Large intestine (tissue), 3 donors: ENCODE results near the gene ANKK1. TPM values are rescaled to one million over a fixed set of nuclear protein-coding genes. Genes with fewer than 3 reads are reported as not detected.

Experiments
- DNase-seq, 2 donors: peaks; one replicate each; pipeline versions ENCODE4 v3.0.0 to v3.0.0-alpha.2; 2013
- H3K27ac ChIP-seq: one replicate; pipeline ENCODE4 v1.5.1; 2013; ENCODE audit warnings: low read length
- H3K27me3 ChIP-seq: 2 replicates; pipeline ENCODE4 v1.6.1; 2013; ENCODE audit warnings: low read length; ENCODE audit not compliant: control insufficient read depth, insufficient read depth
- H3K36me3 ChIP-seq: 2 replicates; pipeline ENCODE4 v1.6.1; 2013; ENCODE audit warnings: low read length; ENCODE audit not compliant: control insufficient read depth, insufficient read depth
- H3K4me1 ChIP-seq: one replicate; pipeline ENCODE4 v1.6.1; 2013; ENCODE audit warnings: low read length; ENCODE audit not compliant: control insufficient read depth, insufficient read depth
- H3K4me3 ChIP-seq: one replicate; pipeline ENCODE4 v1.5.1; 2013; ENCODE audit warnings: low read length
- H3K9me3 ChIP-seq: one replicate; pipeline ENCODE4 v1.6.1; 2013; ENCODE audit warnings: mild to moderate bottlenecking, low read depth, low read length, moderate library complexity; ENCODE audit not compliant: control insufficient read depth
- WGBS: methylation state at CpG from one replicate; pipeline ENCODE4 v1.1.5; 2013; ENCODE audit warnings: low lambda C conversion rate; ENCODE audit not compliant: insufficient coverage; 5-methylcytosine and 5-hydroxymethylcytosine counted together
- polyA plus RNA-seq: library from polyadenylated mRNA; unstranded; fragments of 120-200 nt; gene quantifications from one replicate; pipeline ENCODE4 v1.2.1, GENCODE V29; 2013

Gene ANKK1
- polyA plus RNA-seq, 1 donor: 0.27 TPM

DNA sequence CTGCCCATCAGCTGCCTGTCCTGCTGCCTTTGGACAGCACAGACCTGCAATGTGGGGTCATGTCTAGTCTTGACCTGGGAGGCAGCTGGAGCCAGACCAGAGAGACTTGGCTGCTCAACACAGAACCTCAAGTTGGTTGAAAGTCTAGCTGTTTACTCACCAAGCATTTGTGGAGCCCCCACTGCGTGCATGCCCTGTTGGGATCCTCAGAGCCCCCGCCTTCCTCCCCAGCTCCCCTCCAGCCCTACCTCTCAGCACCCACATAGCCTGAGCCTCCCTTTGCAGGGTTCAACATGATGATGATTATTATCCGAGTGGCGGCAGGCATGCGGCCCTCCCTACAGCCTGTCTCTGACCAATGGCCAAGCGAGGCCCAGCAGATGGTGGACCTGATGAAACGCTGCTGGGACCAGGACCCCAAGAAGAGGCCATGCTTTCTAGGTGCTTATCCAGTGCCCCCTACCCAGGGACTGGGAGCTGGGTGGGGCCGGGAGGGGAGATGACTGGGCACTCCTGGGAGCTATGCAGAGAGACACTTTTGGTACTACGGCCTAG lies 8.3 kb downstream of the ANKK1 start:
- Histone ChIP-seq H3K36me3 (no peaks in the 10 kb centered on the region), H3K9me3 (no peaks in the 10 kb centered on the region)
- WGBS: no CpG with 5 or more reads among the region's 9 CpGs

DNA sequence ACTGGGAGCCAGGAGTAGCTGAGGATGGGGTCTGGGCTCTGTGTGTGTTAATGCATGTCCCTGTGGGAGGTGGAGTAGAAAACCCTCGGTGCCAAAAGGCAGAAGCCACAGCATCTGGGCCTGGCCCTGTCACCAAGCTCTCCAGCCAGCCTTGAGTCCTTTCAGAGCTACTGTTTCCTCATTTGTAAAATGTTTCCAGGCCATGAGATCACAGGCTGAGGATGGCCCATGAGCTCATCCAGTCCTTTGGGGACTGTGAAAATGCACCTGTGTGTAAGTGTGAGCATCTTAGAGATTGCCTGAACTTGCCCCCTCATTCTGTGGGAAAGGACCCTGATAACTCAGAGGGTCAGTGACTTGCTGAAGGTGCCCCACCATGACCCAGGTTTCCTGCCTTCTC lies 9.1 kb downstream of the ANKK1 start:
- no peaks in the 10 kb centered on the region for H3K36me3 ChIP-seq
- H3K27me3 ChIP-seq: no peaks in the 10 kb centered on the region
- no peak overlapping the region for H3K27ac ChIP-seq
- no peak for DNase-seq
- H3K4me1 ChIP-seq: no peaks in the 10 kb centered on the region
- WGBS: no CpG with 5 or more reads among the region's 1 CpG
- H3K9me3 ChIP-seq: no peaks in the 10 kb centered on the region
- H3K4me3 ChIP-seq: no peak overlapping the region

More for the DNA sequence above, 8.3 kb downstream of the ANKK1 start:
- H3K27me3 ChIP-seq: no peaks in the 10 kb centered on the region
- DNase-seq: no peak
- H3K4me1 ChIP-seq: no peaks in the 10 kb centered on the region
- H3K27ac ChIP-seq: no peak overlapping the region
- no peak overlapping the region for H3K4me3 ChIP-seq

DNA sequence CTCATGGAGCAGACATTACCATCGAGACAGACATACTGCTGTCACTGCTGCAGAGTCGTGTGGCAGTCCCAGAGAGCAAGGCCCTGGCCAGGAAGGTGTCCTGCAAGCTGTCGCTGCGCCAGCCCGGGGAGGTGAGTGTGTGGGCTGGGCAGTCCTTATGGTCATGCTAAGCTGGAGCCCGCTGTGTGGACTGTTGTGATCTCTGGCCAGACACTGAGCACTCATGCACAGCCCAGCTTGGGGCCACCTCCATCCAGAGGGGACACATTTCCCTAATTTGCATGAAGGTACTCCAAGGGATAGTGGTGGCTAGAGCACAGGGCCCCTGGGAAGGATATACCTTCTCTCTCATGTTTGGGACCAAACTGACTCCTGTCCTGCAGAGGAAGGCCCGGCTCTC lies 9.6 kb downstream of the ANKK1 start:
- Histone ChIP-seq H3K27ac (no peak overlapping the region), H3K4me3 (no peak overlapping the region), H3K27me3 (no peaks in the 10 kb centered on the region), H3K36me3 (no peaks in the 10 kb centered on the region), H3K4me1 (no peaks in the 10 kb centered on the region), H3K9me3 (no peaks in the 10 kb centered on the region)
- whole genome bisulfite sequencing: no CpG with 5 or more reads among the region's 7 CpGs
- no peak for DNase-seq

DNA sequence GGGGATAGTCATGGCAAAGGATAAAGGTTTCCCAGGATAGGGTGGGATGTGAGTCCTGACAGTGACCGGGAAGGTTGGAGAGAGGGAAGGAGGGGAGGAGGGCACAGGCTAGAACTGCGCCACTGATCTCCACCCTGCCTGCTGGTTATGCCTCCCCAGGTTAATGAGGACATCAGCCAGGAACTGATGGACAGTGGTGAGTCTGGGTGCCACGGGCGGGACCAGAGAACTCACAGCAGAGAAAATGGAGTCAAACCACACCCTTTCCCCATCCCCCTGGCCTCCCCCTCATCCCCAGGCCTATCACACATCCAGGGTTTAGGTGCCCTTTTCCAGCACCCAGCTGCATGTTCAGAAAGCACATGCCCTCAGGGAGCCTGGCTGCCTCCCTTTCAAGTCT lies 10.2 kb downstream of the ANKK1 start:
- no peak overlapping the region for H3K4me3 ChIP-seq
- no peak for DNase-seq
- WGBS: no CpG with 5 or more reads among the region's 4 CpGs
- H3K9me3 ChIP-seq: no peaks in the 10 kb centered on the region
- H3K4me1 ChIP-seq: no peaks in the 10 kb centered on the region
- H3K36me3 ChIP-seq: no peaks in the 10 kb centered on the region
- no peaks in the 10 kb centered on the region for H3K27me3 ChIP-seq
- H3K27ac ChIP-seq: no peak overlapping the region

DNA sequence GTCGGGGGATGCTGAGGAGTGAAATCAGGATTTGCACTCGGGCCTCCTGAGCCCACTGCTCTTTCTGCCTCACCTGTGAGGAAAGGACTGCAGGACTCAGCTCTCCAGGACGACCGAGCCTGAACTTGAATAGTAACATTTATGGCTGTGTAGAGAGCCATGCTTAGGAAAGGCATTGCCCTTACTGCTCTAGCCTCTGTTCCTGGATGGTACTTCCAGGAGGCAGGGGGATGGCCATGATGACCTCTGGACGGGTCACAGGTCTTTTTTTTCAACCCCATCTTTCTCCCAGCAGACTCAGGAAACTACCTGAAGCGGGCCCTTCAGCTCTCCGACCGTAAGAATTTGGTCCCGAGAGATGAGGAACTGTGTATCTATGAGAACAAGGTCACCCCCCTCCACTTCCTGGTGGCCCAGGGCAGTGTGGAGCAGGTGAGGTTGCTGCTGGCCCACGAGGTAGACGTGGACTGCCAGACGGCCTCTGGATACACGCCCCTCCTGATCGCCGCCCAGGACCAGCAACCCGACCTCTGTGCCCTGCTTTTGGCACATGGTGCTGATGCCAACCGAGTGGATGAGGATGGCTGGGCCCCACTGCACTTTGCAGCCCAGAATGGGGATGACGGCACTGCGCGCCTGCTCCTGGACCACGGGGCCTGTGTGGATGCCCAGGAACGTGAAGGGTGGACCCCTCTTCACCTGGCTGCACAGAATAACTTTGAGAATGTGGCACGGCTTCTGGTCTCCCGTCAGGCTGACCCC lies 11.3 kb downstream of the ANKK1 start:
- no peak for DNase-seq
- H3K36me3 ChIP-seq: no peaks in the 10 kb centered on the region
- H3K27ac ChIP-seq: no peak overlapping the region
- no peaks in the 10 kb centered on the region for H3K27me3 ChIP-seq
- no peak overlapping the region for H3K4me3 ChIP-seq
- WGBS: 100% methylated on average over 1 of the region's 24 CpGs
- no peaks in the 10 kb centered on the region for H3K9me3 ChIP-seq
- H3K4me1 ChIP-seq: no peaks in the 10 kb centered on the region

DNA sequence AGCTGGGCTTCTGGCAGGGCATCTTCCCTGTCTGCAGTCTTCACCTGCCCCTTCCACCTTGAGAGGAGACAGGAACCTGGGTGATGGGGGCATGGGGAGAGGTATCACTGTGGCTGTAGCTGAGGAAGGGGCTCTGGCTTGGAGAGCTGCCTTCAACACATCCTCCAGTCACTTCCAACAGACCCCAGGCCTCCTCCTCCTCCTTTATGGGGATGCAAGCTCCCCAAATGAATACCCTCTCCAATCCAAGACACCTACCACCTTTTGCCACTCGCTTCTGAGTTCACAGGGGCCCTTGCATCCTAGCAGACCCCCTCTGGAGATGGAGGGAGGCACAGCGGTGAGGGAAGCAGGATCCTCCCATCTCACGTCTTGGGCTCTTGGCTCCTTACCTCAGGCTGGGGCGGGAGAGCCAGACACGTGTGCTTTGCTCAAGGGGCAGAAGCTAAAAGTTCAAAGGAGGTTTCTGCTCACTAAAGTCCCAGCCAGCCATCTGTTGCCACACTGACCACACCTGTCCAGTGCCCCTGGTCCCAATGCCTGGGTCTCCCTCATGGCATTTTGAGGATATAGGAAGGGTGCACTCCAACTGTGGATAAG lies 13.2 kb downstream of the ANKK1 start:
- no peaks in the 10 kb centered on the region for H3K36me3 ChIP-seq
- H3K9me3 ChIP-seq: no peaks in the 10 kb centered on the region
- no peak overlapping the region for H3K4me3 ChIP-seq
- H3K27ac ChIP-seq: no peak overlapping the region
- WGBS: no CpG with 5 or more reads among the region's 5 CpGs
- no peaks in the 10 kb centered on the region for H3K4me1 ChIP-seq
- no peak for DNase-seq
- H3K27me3 ChIP-seq: peaks cover 4% of the 10 kb centered on the region

DNA sequence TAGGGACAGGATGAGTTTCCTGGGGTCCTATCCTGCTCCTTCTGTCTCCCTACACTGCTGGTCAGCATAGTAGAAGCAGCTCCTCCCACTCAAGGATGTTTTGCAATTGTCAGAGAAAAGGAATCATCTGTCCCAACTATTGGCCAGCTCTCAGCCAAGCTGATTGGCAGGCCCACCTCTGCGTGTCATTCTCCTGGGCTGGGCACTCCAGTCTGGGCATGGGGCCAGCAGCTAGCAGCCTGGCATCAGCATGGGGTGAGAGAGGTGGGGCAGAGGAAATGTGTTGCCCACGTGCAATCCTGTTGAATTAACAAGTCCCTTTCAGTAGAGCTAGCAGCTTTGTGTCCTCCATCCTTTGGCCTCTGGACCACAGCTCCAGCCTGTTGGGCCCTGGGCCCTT lies 14.1 kb downstream of the ANKK1 start:
- no peaks in the 10 kb centered on the region for H3K9me3 ChIP-seq
- H3K4me3 ChIP-seq: no peak overlapping the region
- DNase-seq: peak in 1 of 2 donors; percentile 14
- no peaks in the 10 kb centered on the region for H3K4me1 ChIP-seq
- peaks cover 4% of the 10 kb centered on the region for H3K27me3 ChIP-seq
- H3K36me3 ChIP-seq: no peaks in the 10 kb centered on the region
- no peak overlapping the region for H3K27ac ChIP-seq
- WGBS: no CpG with 5 or more reads among the region's 2 CpGs

DNA sequence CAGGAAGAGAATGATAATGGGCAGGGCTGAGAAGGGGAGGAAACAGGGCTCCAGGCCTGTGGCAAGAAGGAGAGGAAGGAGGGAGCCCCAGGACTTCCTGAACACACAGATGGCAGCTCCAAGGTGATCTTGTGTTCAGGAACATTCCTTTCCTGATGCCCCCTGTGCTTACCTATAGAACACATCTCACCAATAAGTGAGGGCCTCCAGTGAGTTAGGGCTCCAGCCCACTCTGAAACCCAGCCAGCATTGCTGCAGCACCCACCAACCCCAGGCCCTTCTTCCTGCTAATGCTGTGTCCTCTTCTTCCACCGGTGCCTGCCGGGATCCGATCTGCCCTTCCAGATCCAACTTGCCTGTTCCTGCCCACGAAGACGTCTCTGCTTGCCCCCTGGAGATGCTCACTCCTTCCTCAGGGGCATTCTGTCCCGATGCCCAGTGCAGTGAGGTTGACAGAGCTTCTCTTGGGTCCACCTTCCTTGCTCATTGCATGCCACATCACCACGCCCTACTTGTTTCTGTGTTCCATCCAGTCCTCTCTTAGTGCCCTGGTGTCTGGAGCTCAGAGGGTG lies 17.4 kb downstream of the ANKK1 start:
- WGBS: no CpG with 5 or more reads among the region's 7 CpGs
- peaks cover 4% of the 10 kb centered on the region for H3K27me3 ChIP-seq
- H3K36me3 ChIP-seq: no peaks in the 10 kb centered on the region
- H3K9me3 ChIP-seq: no peaks in the 10 kb centered on the region
- H3K4me3 ChIP-seq: no peak overlapping the region
- H3K27ac ChIP-seq: no peak overlapping the region
- no peaks in the 10 kb centered on the region for H3K4me1 ChIP-seq
- no peak for DNase-seq

DNA sequence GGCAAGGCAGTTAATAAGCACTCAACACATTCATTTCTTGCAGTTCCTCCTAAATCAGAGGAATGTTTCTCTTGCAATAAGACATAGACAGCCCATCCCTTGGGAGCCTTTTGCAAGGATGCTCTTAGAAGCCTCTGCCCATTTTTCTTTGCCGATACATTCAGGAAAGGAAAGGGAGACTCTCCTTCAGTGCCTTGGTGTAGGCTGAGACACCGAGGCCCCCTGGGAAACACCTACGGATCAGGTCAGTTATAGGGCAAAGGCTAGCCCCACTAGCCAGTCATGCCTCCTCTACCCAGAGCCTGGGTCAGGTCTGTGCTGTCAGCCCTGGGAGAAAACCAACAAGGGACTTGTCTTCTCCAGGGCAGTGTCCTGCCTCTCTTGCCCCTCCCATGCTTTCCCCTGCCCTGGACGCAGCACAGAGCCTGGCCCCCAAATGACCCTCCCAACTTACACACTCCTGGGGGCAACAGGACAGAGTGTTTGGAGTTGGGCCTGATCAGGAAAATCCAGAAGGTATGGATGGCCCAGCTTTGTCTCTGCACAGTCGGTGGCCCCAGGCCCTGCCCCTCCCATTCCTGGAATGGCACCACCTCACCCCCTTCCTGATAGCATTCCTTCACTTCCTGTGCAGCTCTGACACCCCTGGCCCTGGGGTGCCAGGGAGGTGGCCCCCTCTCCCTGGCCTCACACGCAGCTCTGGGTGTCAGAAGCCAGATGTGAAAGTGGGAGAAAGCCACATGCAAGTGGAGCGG lies 18.3 kb downstream of the ANKK1 start:
- no peak for DNase-seq
- no CpG with 5 or more reads among the region's 7 CpGs for WGBS
- H3K4me3 ChIP-seq: no peak overlapping the region
- no peak overlapping the region for H3K27ac ChIP-seq
- no peaks in the 10 kb centered on the region for H3K9me3 ChIP-seq
- peaks cover 4% of the 10 kb centered on the region for H3K27me3 ChIP-seq
- H3K4me1 ChIP-seq: no peaks in the 10 kb centered on the region
- no peaks in the 10 kb centered on the region for H3K36me3 ChIP-seq

DNA sequence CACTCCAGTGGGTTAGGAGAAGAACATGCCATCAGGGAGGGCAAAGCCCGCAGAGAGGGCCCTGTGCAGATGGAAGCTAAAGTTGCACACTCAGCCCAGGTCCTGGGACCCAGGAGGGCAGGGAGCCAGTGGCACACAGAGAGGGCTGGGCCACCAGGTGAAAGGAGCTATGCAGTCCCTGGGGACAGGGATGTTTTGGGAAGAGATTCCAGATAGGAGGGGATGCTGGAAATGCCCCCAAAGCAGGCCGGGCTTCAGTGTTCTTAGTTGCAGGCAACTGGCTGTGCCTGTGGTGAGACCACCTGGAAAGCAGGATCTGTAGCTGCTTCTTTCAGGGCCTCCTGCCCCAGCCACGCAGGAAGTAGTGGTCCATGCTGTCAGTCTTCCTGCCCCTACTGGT lies 19.6 kb downstream of the ANKK1 start:
- WGBS: no CpG with 5 or more reads among the region's 3 CpGs

More for the DNA sequence above, 19.6 kb downstream of the ANKK1 start:
- Histone ChIP-seq H3K27ac (no peak overlapping the region), H3K9me3 (no peaks in the 10 kb centered on the region), H3K36me3 (no peaks in the 10 kb centered on the region), H3K27me3 (peaks cover 4% of the 10 kb centered on the region), H3K4me3 (no peak overlapping the region), H3K4me1 (no peaks in the 10 kb centered on the region)
- no peak for DNase-seq
